CD14-positive monocyte (primary cell): ENCODE data around the gene NEK6. TPM values are rescaled to one million over a fixed set of nuclear protein-coding genes. Genes with fewer than 3 reads are reported as not detected.

Experiments
- DNase-seq, 3 donors: peaks; one replicate each; pipeline ENCODE4 v3.0.0-alpha.2; 2011 to 2022
- H2AFZ ChIP-seq: 2 replicates; pipeline ENCODE4 v1.6.0; 2012; ENCODE audit warnings: mild to moderate bottlenecking, low read depth, low read length, inconsistent platforms; ENCODE audit not compliant: insufficient read depth, poor library complexity, severe bottlenecking
- H3K27ac ChIP-seq, 2 donors: 1 replicate in 1 of 2; 2 replicates in 1 of 2; pipeline ENCODE4 v1.5.1; 2012 to 2013; ENCODE audit warnings: low read length in 2 of 2, control low read depth in 1 of 2, inconsistent platforms in 1 of 2, low read depth in 1 of 2, mild to moderate bottlenecking in 1 of 2
- H3K27me3 ChIP-seq, 2 donors: one replicate each; pipeline versions ENCODE4 v1.6.0 to v1.6.1; 2011 to 2013; ENCODE audit warnings: low read length in 2 of 2; ENCODE audit not compliant: control insufficient read depth in 2 of 2, insufficient read depth in 2 of 2
- H3K36me3 ChIP-seq, 2 donors: replicated peaks in 1 of 2; 1 replicate in 1 of 2; 2 replicates in 1 of 2; pipeline versions ENCODE4 v1.5.1 to v1.6.1; 2012 to 2013; ENCODE audit warnings: low read length in 2 of 2, control low read depth in 1 of 2, inconsistent platforms in 1 of 2, mild to moderate bottlenecking in 1 of 2; ENCODE audit not compliant: insufficient read depth in 2 of 2, control insufficient read depth in 1 of 2
- H3K4me1 ChIP-seq, 2 donors: 1 replicate in 1 of 2; 2 replicates in 1 of 2; pipeline versions ENCODE4 v1.5.1 to v1.6.1; 2012 to 2013; ENCODE audit warnings: low read length in 2 of 2, control low read depth in 1 of 2, inconsistent platforms in 1 of 2, mild to moderate bottlenecking in 1 of 2, moderate library complexity in 1 of 2; ENCODE audit not compliant: insufficient read depth in 2 of 2, control insufficient read depth in 1 of 2
- H3K4me2 ChIP-seq: replicated peaks from 2 replicates; pipeline ENCODE3; 2012; ENCODE audit warnings: low read length, moderate library complexity, mild to moderate bottlenecking; ENCODE audit not compliant: poor library complexity, severe bottlenecking; ENCODE audit errors: extremely low read depth
- H3K4me3 ChIP-seq, 3 experiments: fragments of 200-600 bp in 1 of 3; sonication (generic) in 1 of 3; replicated peaks in 1 of 3; 1 replicate in 2 of 3; 2 replicates in 1 of 3; pipeline ENCODE4 v1.5.1; 2011 to 2013; ENCODE audit warnings: low read length in 3 of 3, mild to moderate bottlenecking in 3 of 3, control low read depth in 2 of 3, low read depth in 2 of 3, inconsistent platforms in 1 of 3, moderate library complexity in 1 of 3
- H3K79me2 ChIP-seq: 2 replicates; pipeline ENCODE4 v1.6.0; 2012; ENCODE audit warnings: mild to moderate bottlenecking, control low read depth, inconsistent platforms, low read length, moderate library complexity; ENCODE audit not compliant: insufficient read depth
- H3K9ac ChIP-seq: 2 replicates; pipeline ENCODE4 v1.6.0; 2017; ENCODE audit warnings: low read length, mild to moderate bottlenecking; ENCODE audit not compliant: insufficient read depth, poor library complexity, severe bottlenecking
- H3K9me3 ChIP-seq, 2 donors: replicated peaks in 1 of 2; 1 replicate in 1 of 2; 2 replicates in 1 of 2; pipeline versions ENCODE4 v1.5.1 to v1.6.1; 2012 to 2013; ENCODE audit warnings: low read length in 2 of 2, control low read depth in 1 of 2; ENCODE audit not compliant: control insufficient read depth in 1 of 2, insufficient read depth in 1 of 2
- H4K20me1 ChIP-seq: 2 replicates; pipeline ENCODE4 v1.6.0; 2012; ENCODE audit warnings: mild to moderate bottlenecking, low read length, control low read depth, moderate library complexity; ENCODE audit not compliant: insufficient read depth
- H3K27ac Mint-ChIP-seq, 7 donors: one replicate each; pipeline ENCODE4 v1.8.0; 2020; ENCODE audit warnings: mild to moderate bottlenecking in 7 of 7, mixed read lengths in 7 of 7, moderate library complexity in 6 of 7, inconsistent platforms in 2 of 7
- H3K27me3 Mint-ChIP-seq, 3 donors: one replicate each; pipeline ENCODE4 v1.8.0; 2021 to 2022; ENCODE audit warnings: low read depth in 3 of 3, mild to moderate bottlenecking in 3 of 3, mixed read lengths in 3 of 3, moderate library complexity in 3 of 3, inconsistent platforms in 1 of 3
- H3K36me3 Mint-ChIP-seq, 2 donors: one replicate each; pipeline ENCODE4 v1.8.0; 2020; ENCODE audit warnings: mixed read lengths in 2 of 2, inconsistent platforms in 1 of 2, mild to moderate bottlenecking in 1 of 2
- H3K4me1 Mint-ChIP-seq: one replicate; pipeline ENCODE4 v1.8.0; 2020; ENCODE audit warnings: mild to moderate bottlenecking, mixed read lengths
- H3K4me3 Mint-ChIP-seq, 2 donors: one replicate each; pipeline ENCODE4 v1.8.0; 2020; ENCODE audit warnings: mild to moderate bottlenecking in 2 of 2, mixed read lengths in 2 of 2, moderate library complexity in 1 of 2
- H3K9me3 Mint-ChIP-seq, 7 donors: one replicate each; pipeline ENCODE4 v1.8.0; 2020 to 2022; ENCODE audit warnings: mixed read lengths in 7 of 7, mild to moderate bottlenecking in 6 of 7, moderate library complexity in 6 of 7, inconsistent platforms in 2 of 7
- WGBS: methylation state at CpG from one replicate; pipeline ENCODE4 v1.1.5; 2013; ENCODE audit warnings: missing lambda C conversion rate; ENCODE audit not compliant: insufficient coverage; 5-methylcytosine and 5-hydroxymethylcytosine counted together
- intact Hi-C, 2 donors: fragments of 100-400 bp; cut with micrococcal nuclease; formaldehyde crosslinking; loops; one replicate each; pipeline versions ENCODE4 v1.15.0 to v1.15.1; 2023
- polyA plus RNA-seq, 3 donors: library from polyadenylated mRNA; depleted of rRNA in 1 of 3; unstranded in 2 of 3; stranded (reverse) in 1 of 3; fragments of 300-500 nt in 2 of 3; fragments of >200 nt in 1 of 3; fragmentation: Illumina TruSeq in 2 of 3; gene quantifications; 1 replicate in 2 of 3; 2 replicates in 1 of 3; pipeline ENCODE4 v1.2.3, GENCODE V29; 2012 to 2021
- TF ChIP-seq, protein P1 (sequence below): fragments of 200-600 bp; IDR thresholded peaks from one replicate; pipeline ENCODE4 v1.8.0; 2022; ENCODE audit warnings: antibody characterized with exemption, mild to moderate bottlenecking

The NEK6 gene
- polyA plus RNA-seq, 3 donors = 26.1 to 46.0 (median 35.8) TPM

DNA sequence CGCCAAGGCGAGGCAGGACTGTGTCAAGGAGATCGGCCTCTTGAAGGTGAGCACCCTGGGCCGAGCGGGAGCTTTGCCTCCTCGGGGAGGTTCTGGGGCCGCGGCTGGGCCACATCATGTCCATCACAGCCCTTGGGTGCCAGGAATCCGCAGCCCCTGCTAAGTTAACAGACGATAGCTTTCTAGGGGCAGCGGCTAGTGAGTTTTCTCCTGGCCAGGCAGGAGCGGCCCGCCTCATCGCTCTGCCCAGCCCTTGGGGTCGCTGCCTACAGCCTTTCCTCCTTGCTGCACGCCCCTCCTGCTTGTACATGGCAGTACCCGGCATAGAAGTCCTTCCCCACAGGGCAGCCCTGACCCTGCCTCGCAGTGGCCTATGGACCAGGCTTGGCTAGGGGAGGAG, 56.2 kb downstream of the NEK6 start:
- Histone ChIP-seq H3K27me3 (no peaks in the 10 kb centered on the region), H2AFZ (no peak overlapping the region), H3K36me3 (peaks cover 78 to 95% of the 10 kb centered on the region in 2 donors), H4K20me1 (peaks cover 93% of the 10 kb centered on the region), H3K27ac (no peak overlapping the region), H3K9ac (peak overlapping the region; percentile 15), H3K4me1 (no peaks in the 10 kb centered on the region), H3K4me3 (no peak overlapping the region), H3K4me2 (no peak overlapping the region), H3K9me3 (no peaks in the 10 kb centered on the region), H3K79me2 (peaks cover 24% of the 10 kb centered on the region)
- Mint-ChIP-seq H3K36me3 (peaks cover 69 to 95% of the 10 kb centered on the region in 2 donors), H3K27me3 (no peaks in the 10 kb centered on the region), H3K4me1 (peaks cover 2% of the 10 kb centered on the region), H3K9me3 (peaks cover 0 to 2% (median 0%) of the 10 kb centered on the region in 7 donors), H3K27ac (peak overlapping the region in 1 of 7 donors; percentile 25), H3K4me3 (no peak overlapping the region)
- WGBS = 98% methylated on average over 14 of the region's 18 CpGs
- intact Hi-C loops = no loop called here
- TF ChIP-seq, protein P1, sequence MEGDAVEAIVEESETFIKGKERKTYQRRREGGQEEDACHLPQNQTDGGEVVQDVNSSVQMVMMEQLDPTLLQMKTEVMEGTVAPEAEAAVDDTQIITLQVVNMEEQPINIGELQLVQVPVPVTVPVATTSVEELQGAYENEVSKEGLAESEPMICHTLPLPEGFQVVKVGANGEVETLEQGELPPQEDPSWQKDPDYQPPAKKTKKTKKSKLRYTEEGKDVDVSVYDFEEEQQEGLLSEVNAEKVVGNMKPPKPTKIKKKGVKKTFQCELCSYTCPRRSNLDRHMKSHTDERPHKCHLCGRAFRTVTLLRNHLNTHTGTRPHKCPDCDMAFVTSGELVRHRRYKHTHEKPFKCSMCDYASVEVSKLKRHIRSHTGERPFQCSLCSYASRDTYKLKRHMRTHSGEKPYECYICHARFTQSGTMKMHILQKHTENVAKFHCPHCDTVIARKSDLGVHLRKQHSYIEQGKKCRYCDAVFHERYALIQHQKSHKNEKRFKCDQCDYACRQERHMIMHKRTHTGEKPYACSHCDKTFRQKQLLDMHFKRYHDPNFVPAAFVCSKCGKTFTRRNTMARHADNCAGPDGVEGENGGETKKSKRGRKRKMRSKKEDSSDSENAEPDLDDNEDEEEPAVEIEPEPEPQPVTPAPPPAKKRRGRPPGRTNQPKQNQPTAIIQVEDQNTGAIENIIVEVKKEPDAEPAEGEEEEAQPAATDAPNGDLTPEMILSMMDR = no peak
- no peak for DNase-seq

- TF ChIP-seq, protein P1 = no peak
- Mint-ChIP-seq H3K9me3 (peaks cover 0 to 2% (median 0%) of the 10 kb centered on the region in 7 donors), H3K36me3 (peaks cover 61 to 93% of the 10 kb centered on the region in 2 donors), H3K4me1 (peaks cover 11% of the 10 kb centered on the region), H3K27ac (peak overlapping the region in 1 of 7 donors; percentile 50), H3K27me3 (no peaks in the 10 kb centered on the region), H3K4me3 (no peak overlapping the region)
- no peaks in the 10 kb centered on the region for H3K9me3 ChIP-seq
- peaks cover 7% of the 10 kb centered on the region for H3K79me2 ChIP-seq
- WGBS = 68% methylated on average over 13 of the region's 16 CpGs
- peaks cover 93% of the 10 kb centered on the region for H4K20me1 ChIP-seq
- peaks cover 4 to 5% of the 10 kb centered on the region in 2 donors for H3K4me1 ChIP-seq
- H3K9ac ChIP-seq = no peak overlapping the region
- H3K36me3 ChIP-seq = peaks cover 61 to 89% of the 10 kb centered on the region in 2 donors
- H3K27me3 ChIP-seq = no peaks in the 10 kb centered on the region
- H2AFZ ChIP-seq = no peak overlapping the region
- intact Hi-C loops = no loop called here
- H3K4me2 ChIP-seq = no peak overlapping the region
- no peak for DNase-seq
- no peak overlapping the region for H3K4me3 ChIP-seq
- H3K27ac ChIP-seq = no peak overlapping the region
Observed at GRCh38 chr9:124315882-124316281, 58.1 kb downstream of the NEK6 start.
